HepG2 (cell line): ENCODE measurements around the gene RERE.

ENCODE experiments used
- CTCF ChIP-seq: sonication (generic); formaldehyde crosslinking; IDR thresholded peaks from 2 replicates; pipeline ENCODE4 v1.5.0; 2020; ENCODE audit warnings: mild to moderate bottlenecking, missing genetic modification reagents, moderate library complexity
- ZNF317 ChIP-seq: sonication (generic); formaldehyde crosslinking; IDR thresholded peaks from 2 replicates; pipeline ENCODE4 v1.5.0; 2020; ENCODE audit warnings: mild to moderate bottlenecking, missing genetic modification reagents

DNA sequence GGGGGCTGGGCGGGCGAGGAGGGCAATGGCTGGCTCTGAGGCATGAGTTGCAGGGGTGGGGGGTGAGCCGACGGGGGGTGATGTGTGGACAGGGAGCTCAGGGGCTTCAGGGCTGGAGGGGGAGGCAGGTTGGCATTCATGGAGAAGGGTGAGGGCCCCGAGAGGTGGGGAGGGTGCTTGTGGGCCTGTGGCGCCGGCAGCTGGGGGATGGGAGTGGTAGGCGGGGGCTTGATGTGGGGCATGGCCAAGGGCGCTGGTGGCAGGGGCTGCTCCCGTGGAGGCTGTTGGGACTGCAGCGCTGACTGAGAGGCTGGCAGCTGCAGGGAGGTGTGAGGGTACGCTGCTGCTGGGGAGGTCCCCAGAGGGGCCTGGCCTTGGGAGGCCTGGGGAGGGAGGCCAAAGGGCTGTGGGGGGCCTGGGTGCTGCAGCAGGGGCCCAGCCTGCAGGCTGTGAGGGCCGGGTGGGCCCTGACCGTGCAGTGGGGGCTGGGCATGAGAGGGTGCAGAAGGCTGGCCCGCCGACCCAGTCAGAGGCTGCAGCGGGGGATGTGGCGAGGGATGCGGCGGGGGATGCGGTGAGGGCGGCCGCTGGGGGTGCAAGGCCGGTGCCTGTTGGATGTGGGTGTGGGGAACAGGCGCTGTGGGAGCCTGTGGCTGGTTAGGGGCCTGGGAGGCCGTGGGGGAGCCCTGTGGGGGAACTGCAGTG, 456.8 kb downstream of the RERE start:
- TF ChIP-seq CTCF (CRISPR knock-in tag) (no peak), ZNF317 (no peak)
